AG04450 (cell line): Measurements from ENCODE around the gene STOM. TPM values are rescaled to one million over a fixed set of nuclear protein-coding genes. Genes with fewer than 3 reads are reported as not detected.

Experiments
- CTCF ChIA-PET: fragments of 300-600, 350-600 bp; formaldehyde crosslinking; extraction: SDS; loops from one replicate; lab custom pipeline; 2022; ENCODE audit warnings: antibody characterized with exemption, inconsistent platforms; lab: Charles Lee
- POLR2A ChIA-PET: fragments of 350-600 bp; formaldehyde crosslinking; extraction: SDS; loops from one replicate; lab custom pipeline; 2021; ENCODE audit warnings: antibody characterized with exemption, inconsistent platforms; lab: Yijun Ruan, JAX
- DNase-seq: peaks from one replicate; pipeline ENCODE4 v3.0.0-alpha.2; 2011; ENCODE audit warnings: low read depth, low spot score
- H3K27ac ChIP-seq: one replicate; pipeline ENCODE4 v1.5.1; 2012; ENCODE audit warnings: low read depth, low read length, control low read depth
- H3K27me3 ChIP-seq: one replicate; pipeline ENCODE4 v1.6.0; 2012; ENCODE audit warnings: low read length; ENCODE audit not compliant: control insufficient read depth, insufficient read depth
- H3K4me3 ChIP-seq: 2 replicates; pipeline ENCODE4 v1.5.1; 2011; ENCODE audit warnings: mild to moderate bottlenecking, low read depth, low read length, control low read depth
- H3K9me3 ChIP-seq: 2 replicates; pipeline ENCODE4 v1.5.1; 2012; ENCODE audit warnings: low read length; ENCODE audit not compliant: control insufficient read depth, insufficient read depth
- polyA plus RNA-seq: library from polyadenylated mRNA; depleted of rRNA; stranded (reverse); fragments of >200 nt; gene quantifications from 2 replicates; pipeline ENCODE4 v1.2.3, GENCODE V29; 2011
- TF ChIP-seq, protein P1 (sequence below): IDR thresholded peaks from 2 replicates; pipeline ENCODE4 v1.5.1; 2011; ENCODE audit warnings: low read depth, low read length, control low read depth, inconsistent platforms

STOM gene
- polyA plus RNA-seq, 1 experiment = 510 TPM

DNA sequence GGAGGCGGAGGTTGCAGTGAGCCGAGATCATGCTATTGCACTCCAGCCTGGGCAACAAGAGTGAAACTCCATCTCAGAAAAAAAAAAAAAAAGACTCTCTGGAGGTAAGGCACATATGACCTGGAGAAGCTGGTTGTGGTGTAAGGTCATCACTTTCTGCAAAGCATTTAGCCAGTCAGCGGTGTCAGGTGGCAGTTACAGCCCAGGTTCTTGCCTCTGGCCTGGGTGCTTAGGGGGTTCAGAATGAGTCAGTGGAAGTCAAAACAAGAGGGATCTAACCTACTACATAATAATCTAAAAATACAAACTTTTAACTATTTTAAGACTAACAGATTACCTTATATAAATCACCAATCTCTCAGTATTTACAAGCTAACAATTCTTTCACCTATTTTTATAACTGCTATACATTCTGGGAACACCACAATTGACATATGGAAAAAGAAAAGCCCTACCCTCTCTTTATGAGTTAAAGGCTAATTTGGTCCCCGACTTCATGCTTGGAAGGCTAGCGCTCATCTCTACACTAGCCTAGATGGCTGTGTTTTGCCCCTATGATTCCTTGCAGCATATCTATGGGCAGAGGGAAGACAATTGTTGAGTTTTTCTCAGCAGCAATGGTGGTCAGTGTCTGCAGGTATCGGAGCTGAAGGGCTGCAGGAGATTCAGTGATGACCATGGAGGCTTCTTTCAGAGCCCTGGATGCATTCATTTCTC, 29.2 kb downstream of the STOM start:
- Histone ChIP-seq H3K27ac (no peak overlapping the region), H3K27me3 (no peaks in the 10 kb centered on the region), H3K4me3 (no peak overlapping the region), H3K9me3 (no peaks in the 10 kb centered on the region)
- TF ChIP-seq, protein P1, sequence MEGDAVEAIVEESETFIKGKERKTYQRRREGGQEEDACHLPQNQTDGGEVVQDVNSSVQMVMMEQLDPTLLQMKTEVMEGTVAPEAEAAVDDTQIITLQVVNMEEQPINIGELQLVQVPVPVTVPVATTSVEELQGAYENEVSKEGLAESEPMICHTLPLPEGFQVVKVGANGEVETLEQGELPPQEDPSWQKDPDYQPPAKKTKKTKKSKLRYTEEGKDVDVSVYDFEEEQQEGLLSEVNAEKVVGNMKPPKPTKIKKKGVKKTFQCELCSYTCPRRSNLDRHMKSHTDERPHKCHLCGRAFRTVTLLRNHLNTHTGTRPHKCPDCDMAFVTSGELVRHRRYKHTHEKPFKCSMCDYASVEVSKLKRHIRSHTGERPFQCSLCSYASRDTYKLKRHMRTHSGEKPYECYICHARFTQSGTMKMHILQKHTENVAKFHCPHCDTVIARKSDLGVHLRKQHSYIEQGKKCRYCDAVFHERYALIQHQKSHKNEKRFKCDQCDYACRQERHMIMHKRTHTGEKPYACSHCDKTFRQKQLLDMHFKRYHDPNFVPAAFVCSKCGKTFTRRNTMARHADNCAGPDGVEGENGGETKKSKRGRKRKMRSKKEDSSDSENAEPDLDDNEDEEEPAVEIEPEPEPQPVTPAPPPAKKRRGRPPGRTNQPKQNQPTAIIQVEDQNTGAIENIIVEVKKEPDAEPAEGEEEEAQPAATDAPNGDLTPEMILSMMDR = no peak
- CTCF ChIA-PET = interaction anchor here (1.0 to 4.6 kb wide), 3 partner anchors 21 to 37 kb away, joined by 4 to 23 read pairs (median 4); no protein-coding TSS in a partner anchor
- DNase-seq = no peak
- POLR2A ChIA-PET = interaction anchor here (0.7 kb wide), 1 partner anchor 9 kb away, joined by 8 read pairs; no protein-coding TSS in a partner anchor

DNA sequence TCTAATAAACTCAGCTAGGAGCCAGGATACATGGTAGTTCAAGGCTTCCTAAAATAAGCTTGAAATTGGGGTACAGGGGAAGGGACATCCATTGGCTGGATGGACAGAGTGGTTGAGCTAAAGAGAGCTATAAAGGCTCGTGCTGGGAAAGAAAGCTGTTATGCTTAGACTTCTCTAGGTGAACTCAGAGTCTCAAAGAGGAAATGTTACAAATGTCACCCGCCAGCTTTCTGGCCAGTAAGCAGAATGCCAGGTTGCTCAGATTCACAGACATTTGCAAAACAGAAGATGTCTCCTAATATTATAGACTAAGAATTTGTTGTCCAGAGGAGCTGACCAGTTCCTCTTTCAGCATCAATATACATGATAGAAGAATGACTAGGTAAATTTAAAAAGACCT, 30.6 kb downstream of the STOM start:
- no peak for DNase-seq
- Histone ChIP-seq H3K27me3 (no peaks in the 10 kb centered on the region), H3K27ac (no peak overlapping the region), H3K9me3 (no peaks in the 10 kb centered on the region), H3K4me3 (no peak overlapping the region)
- ChIA-PET POLR2A (no interaction called here), CTCF (interaction anchor here (1.3 to 4.6 kb wide), 2 partner anchors 12 to 19 kb away, joined by 3 to 23 read pairs; no protein-coding TSS in a partner anchor)
- TF ChIP-seq, protein P1 = no peak

DNA sequence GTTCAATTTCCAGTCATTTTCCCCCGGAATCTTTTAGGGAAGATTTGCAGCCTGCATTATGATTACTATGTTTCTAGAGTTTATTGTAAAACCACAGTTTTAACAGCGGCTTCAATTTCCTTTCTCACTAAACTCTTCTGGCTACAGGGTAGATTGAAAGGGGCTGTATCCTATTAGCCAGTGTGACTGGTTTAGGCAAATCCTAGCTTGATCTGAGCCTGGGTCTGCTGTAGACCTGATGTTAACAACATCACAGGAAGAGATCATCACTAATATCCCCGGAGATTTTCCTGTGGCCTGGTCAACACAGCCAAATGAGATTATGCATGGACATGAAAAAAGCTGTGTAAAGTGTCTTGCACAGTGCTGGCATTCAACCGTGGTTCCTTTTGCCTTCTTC, 33.4 kb downstream of the STOM start:
- TF ChIP-seq, protein P1 = no peak
- no peak overlapping the region for H3K4me3 ChIP-seq
- H3K27ac ChIP-seq = no peak overlapping the region
- POLR2A ChIA-PET = no interaction called here
- CTCF ChIA-PET = interaction anchor here (4.6 kb wide), 1 partner anchor 16 kb away, joined by 23 read pairs; no protein-coding TSS in a partner anchor
- no peak for DNase-seq
- H3K9me3 ChIP-seq = no peaks in the 10 kb centered on the region
- H3K27me3 ChIP-seq = no peaks in the 10 kb centered on the region

DNA sequence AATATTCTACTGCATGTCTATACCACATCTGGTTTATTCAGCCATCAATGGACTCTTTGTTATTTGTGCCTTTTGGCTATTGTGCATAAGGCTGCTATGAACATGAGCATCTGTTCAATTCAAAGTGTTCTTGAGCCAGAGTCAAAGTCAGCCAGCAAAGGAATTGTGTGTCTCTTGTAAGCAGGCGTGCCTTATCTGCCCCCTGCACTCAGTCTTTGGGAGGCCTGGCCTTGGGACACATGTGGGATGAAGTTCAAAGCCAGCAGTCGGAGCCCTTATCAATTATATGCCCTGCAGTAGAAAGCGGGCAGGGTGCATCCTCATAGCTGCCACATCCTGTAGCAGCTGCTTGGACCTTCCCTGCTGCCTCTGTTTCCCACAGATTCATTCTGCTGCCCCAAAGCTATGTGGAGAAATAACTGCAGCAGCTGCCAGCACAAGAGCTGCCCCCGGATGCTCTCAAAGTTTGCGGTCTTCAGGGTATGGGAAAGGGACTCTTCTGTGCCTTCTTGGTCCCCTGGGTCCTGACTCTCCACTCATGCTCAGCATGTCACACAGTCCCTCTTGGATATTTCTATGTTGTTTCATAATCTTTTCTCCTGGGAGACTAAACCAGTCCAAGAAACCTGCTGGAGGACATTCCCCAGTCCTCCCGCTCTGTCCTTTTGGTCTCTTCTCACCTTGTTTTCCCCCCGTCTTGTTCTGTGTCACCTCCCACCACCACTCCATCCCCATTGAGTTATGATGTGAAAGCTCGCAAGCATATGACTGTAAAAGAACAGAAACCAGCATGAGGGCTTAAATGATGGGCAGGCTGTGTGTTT, 35.9 kb downstream of the STOM start:
- POLR2A ChIA-PET = no interaction called here
- CTCF ChIA-PET = interaction anchor here (1.4 kb wide), 1 partner anchor 14 kb away, joined by 5 read pairs; no protein-coding TSS in a partner anchor

More for the DNA sequence above, 35.9 kb downstream of the STOM start:
- no peak overlapping the region for H3K27ac ChIP-seq
- DNase-seq = no peak
- no peaks in the 10 kb centered on the region for H3K9me3 ChIP-seq
- no peak overlapping the region for H3K4me3 ChIP-seq
- TF ChIP-seq, protein P1 = no peak
- no peaks in the 10 kb centered on the region for H3K27me3 ChIP-seq
